Measurements from ENCODE around the gene GPR179. TPM values are rescaled to one million over a fixed set of nuclear protein-coding genes. Genes with fewer than 3 reads are reported as not detected.

GPR179 gene
- total RNA-seq, 2 donors from 2014 or later, result 0.03 to 0.12 TPM

GRCh38 chr17:38329284-38329683, 14.5 kb downstream of the GPR179 start:
- no peaks in the 10 kb centered on the region for H3K9me3 ChIP-seq
- H3K9ac ChIP-seq (ENCODE audit: low read depth in 2 of 2, low read length in 2 of 2), result no peak overlapping the region
- DNase-seq, result no peak
- no peaks in the 10 kb centered on the region for H3K27me3 ChIP-seq
- H3K4me1 ChIP-seq, result no peaks in the 10 kb centered on the region
- H3K27ac ChIP-seq, result no peak overlapping the region
- intact Hi-C loops (cut with DNase I), result no loop called here
- no peak overlapping the region for H3K4me3 ChIP-seq
- no peak for TF ChIP-seq CTCF (IDR thresholded peaks at IDR 0.05)
- no peaks in the 10 kb centered on the region for H3K36me3 ChIP-seq

DNA sequence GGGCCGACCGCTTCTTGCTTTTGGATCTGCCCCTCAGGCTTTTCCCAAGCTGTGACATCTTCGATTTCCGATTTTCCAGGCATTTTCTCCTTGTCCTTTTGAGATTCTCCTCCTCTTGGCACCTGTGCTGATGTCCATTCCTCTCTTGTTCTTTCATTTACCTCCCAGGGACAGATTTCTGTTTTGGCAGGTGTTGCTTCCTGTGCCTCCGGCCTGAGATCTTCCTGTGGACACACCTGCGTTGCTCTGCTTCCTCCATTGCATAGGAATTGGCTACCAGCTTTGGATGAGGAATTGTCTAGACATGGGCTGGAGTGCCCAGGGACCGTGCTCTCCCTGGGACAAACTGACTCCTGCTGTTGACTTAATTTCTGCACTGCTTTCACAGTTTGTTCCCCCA, 15.1 kb downstream of the GPR179 start:
- intact Hi-C loops (cut with DNase I), result no loop called here
- Histone ChIP-seq H3K27ac (no peak overlapping the region), H3K27me3 (no peaks in the 10 kb centered on the region), H3K4me3 (no peak overlapping the region), H3K36me3 (no peaks in the 10 kb centered on the region), H3K9me3 (no peaks in the 10 kb centered on the region), H3K4me1 (no peaks in the 10 kb centered on the region), H3K9ac (ENCODE audit: low read depth in 2 of 2, low read length in 2 of 2) (no peak overlapping the region)
- no peak for TF ChIP-seq CTCF (IDR thresholded peaks at IDR 0.05)
- DNase-seq, result no peak

- TF ChIP-seq CTCF (IDR thresholded peaks at IDR 0.05), result no peak
- Histone ChIP-seq H3K27ac (no peak overlapping the region), H3K27me3 (no peaks in the 10 kb centered on the region), H3K9me3 (no peaks in the 10 kb centered on the region), H3K4me3 (no peak overlapping the region), H3K36me3 (no peaks in the 10 kb centered on the region), H3K4me1 (no peaks in the 10 kb centered on the region), H3K9ac (ENCODE audit: low read depth in 2 of 2, low read length in 2 of 2) (no peak overlapping the region)
- DNase-seq, result no peak
- intact Hi-C loops (cut with DNase I), result no loop called here
These were observed 15.8 kb downstream of the GPR179 start for GRCh38 chr17:38327936-38328335.

- H3K4me1 ChIP-seq, result no peaks in the 10 kb centered on the region
- H3K27ac ChIP-seq, result no peak overlapping the region
- H3K4me3 ChIP-seq, result no peak overlapping the region
- H3K9ac ChIP-seq (ENCODE audit: low read depth in 2 of 2, low read length in 2 of 2), result no peak overlapping the region
- no peaks in the 10 kb centered on the region for H3K27me3 ChIP-seq
- no peak for TF ChIP-seq CTCF (IDR thresholded peaks at IDR 0.05)
- H3K9me3 ChIP-seq, result no peaks in the 10 kb centered on the region
- intact Hi-C loops (cut with DNase I), result no loop called here
- no peaks in the 10 kb centered on the region for H3K36me3 ChIP-seq
- no peak for DNase-seq
These were observed 16.6 kb downstream of the GPR179 start for GRCh38 chr17:38326996-38327792.

DNA sequence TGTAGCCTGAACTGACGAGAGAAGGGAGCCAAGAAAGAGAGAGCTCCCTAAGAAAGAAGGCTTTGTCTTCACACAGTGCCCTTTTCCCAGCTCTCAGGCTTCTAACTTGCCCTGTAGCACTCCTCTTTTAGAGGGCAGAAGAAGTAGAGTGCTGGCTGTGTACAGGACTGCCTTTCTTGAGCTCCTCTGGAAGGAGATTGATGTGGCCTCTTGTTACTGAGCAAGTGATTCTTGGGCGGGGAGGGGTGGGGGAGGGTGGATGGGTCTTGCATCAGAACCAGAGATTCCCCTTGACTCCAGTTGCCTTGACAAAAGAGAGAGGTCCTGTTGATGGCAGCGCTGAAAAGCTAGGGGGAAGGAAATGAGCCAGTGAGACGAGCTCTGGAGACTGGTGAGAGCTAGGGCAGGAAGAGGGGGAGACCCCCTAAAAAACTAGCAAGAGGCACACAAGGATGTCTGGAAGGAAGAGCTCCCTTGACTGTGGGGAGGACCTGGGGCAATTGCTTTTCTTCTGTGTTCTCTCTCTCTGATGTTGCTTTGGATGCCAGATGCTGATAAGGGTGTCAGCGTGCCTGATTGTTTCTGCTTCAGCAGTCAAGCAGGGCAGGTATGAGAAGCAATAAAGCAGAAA, 18.4 kb downstream of the GPR179 start:
- no peak for DNase-seq
- H3K4me3 ChIP-seq, result no peak overlapping the region
- no peak for TF ChIP-seq CTCF (IDR thresholded peaks at IDR 0.05)
- intact Hi-C loops (cut with DNase I), result no loop called here
- H3K36me3 ChIP-seq, result no peaks in the 10 kb centered on the region
- no peak overlapping the region for H3K9ac ChIP-seq (ENCODE audit: low read depth in 2 of 2, low read length in 2 of 2)
- H3K27ac ChIP-seq, result no peak overlapping the region
- H3K4me1 ChIP-seq, result no peaks in the 10 kb centered on the region
- H3K27me3 ChIP-seq, result no peaks in the 10 kb centered on the region
- H3K9me3 ChIP-seq, result no peaks in the 10 kb centered on the region
